Prostate gland (tissue), 2 donors: Measurements from ENCODE around the gene ACER2. TPM values are rescaled to one million over a fixed set of nuclear protein-coding genes. Genes with fewer than 3 reads are reported as not detected.
A peak's percentile ranks its signal among the peaks of the same experiment; 100 is the strongest.

Experiments
- DNase-seq: peaks from one replicate; pipeline ENCODE4 v3.0.0-alpha.2; 2019; ENCODE audit warnings: low spot score
- H3K27ac ChIP-seq, 2 donors: fragments of 200-600 bp; sonication (generic); 2 replicates each; pipeline ENCODE4 v1.5.1; 2017 to 2019
- H3K27me3 ChIP-seq: fragments of 200-600 bp; sonication (generic); replicated peaks from 2 replicates; pipeline ENCODE4 v1.5.1; 2019; ENCODE audit not compliant: insufficient read depth
- H3K36me3 ChIP-seq, 2 donors: fragments of 200-600 bp; sonication (generic); 1 replicate in 1 of 2; 2 replicates in 1 of 2; pipeline versions ENCODE4 v1.5.1 to v1.8.1; 2017 to 2019
- H3K4me1 ChIP-seq: fragments of 200-600 bp; sonication (generic); replicated peaks from 2 replicates; pipeline ENCODE4 v1.5.1; 2019
- H3K4me3 ChIP-seq, 2 donors: fragments of 200-600 bp; sonication (generic); 2 replicates each; pipeline ENCODE4 v1.5.1; 2017 to 2019
- H3K9me3 ChIP-seq: fragments of 200-600 bp; sonication (generic); 2 replicates; pipeline ENCODE4 v1.5.1; 2017
- CTCF ChIP-seq, 4 experiments: fragments of 200-600 bp in 2 of 4; fragments of 450-650 bp in 2 of 4; sonication (generic) in 2 of 4; IDR thresholded peaks; 1 replicate in 3 of 4; 2 replicates in 1 of 4; pipeline ENCODE4 v1.5.1; 2016 to 2019; ENCODE audit warnings: antibody characterized with exemption in 4 of 4, mild to moderate bottlenecking in 2 of 4, moderate library complexity in 2 of 4
- POLR2A ChIP-seq: fragments of 450-650 bp; IDR thresholded peaks from one replicate; pipeline ENCODE4 v1.6.1; 2016; ENCODE audit warnings: antibody characterized with exemption, mild to moderate bottlenecking
- POLR2AphosphoS5 ChIP-seq: sonication (generic); formaldehyde crosslinking; IDR thresholded peaks from one replicate; pipeline ENCODE4 v1.6.1; 2017; ENCODE audit warnings: antibody characterized with exemption
- WGBS: methylation state at CpG from one replicate; pipeline ENCODE4 v1.1.5; 2018; 5-methylcytosine and 5-hydroxymethylcytosine counted together
- intact Hi-C: fragments of 100-400 bp; cut with DNase I; formaldehyde crosslinking; loops from one replicate; pipeline ENCODE4 v1.14.2; 2022
- total RNA-seq, 2 donors: library from RNA; depleted of rRNA; stranded (reverse); fragments of >200 nt; gene quantifications; one replicate each; pipeline ENCODE4 v1.1.0, GENCODE V29; 2016

Gene ACER2
- total RNA-seq: 10 to 100 TPM; 11.1 to 14.0 TPM

- TF ChIP-seq POLR2A (peak; percentile 97), POLR2AphosphoS5 (peak; percentile 97), CTCF (IDR thresholded peaks at IDR 0.05) (peak in 1 of 4 experiments; percentile 20)
- peak within 1 kb of the TSS; percentile 86 to 89 for H3K4me3 ChIP-seq
- WGBS: 0% methylated on average over 48 of the region's 61 CpGs
- H3K36me3 ChIP-seq: no peaks in the 10 kb centered on the region
- no peaks in the 10 kb centered on the region for H3K9me3 ChIP-seq
- H3K4me1 ChIP-seq: peaks cover 4% of the 10 kb centered on the region
- peak; percentile 95 for DNase-seq
- H3K27me3 ChIP-seq: no peaks in the 10 kb centered on the region
- intact Hi-C loops: no loop called here
- H3K27ac ChIP-seq: peak within 1 kb of the TSS; percentile 87 to 92
Measured at GRCh38 chr9:19408693-19409400, at the start of gene ACER2. TSS of gene ACER2 (plus strand) at chr9:19409009. CDS start at chr9:19409085, 76 bp downstream.

DNA sequence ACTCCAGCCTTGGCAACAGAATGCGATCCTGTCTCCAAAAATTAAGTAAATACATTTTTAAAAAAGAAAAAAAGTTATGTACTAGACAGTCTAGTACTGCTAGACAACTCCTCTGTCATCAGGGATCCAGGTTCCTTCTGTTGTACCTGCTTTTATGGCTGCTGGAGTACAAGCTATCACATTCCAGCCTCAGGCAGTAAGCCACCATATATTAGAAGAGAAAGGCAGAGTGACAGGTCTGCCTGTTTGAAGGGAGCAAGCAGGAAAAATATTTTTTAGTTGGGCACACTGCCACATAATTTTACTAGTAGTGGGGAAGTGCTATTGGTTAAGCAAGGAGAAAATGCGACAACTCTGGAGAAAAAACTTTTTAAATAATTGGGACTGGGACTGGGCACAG is 39.7 kb upstream of the ACER2 start:
- H3K9me3 ChIP-seq: no peaks in the 10 kb centered on the region
- no peak overlapping the region for H3K27ac ChIP-seq
- intact Hi-C loops: no loop called here
- TF ChIP-seq CTCF (IDR thresholded peaks at IDR 0.05): no peak
- no peak for TF ChIP-seq POLR2A
- no peak for TF ChIP-seq POLR2AphosphoS5
- H3K27me3 ChIP-seq: no peaks in the 10 kb centered on the region
- WGBS: 73% methylated on average over 2 of the region's 2 CpGs
- H3K4me1 ChIP-seq: no peaks in the 10 kb centered on the region
- no peak overlapping the region for H3K4me3 ChIP-seq
- DNase-seq: no peak
- peaks cover 0 to 3% of the 10 kb centered on the region in 2 donors for H3K36me3 ChIP-seq

DNA sequence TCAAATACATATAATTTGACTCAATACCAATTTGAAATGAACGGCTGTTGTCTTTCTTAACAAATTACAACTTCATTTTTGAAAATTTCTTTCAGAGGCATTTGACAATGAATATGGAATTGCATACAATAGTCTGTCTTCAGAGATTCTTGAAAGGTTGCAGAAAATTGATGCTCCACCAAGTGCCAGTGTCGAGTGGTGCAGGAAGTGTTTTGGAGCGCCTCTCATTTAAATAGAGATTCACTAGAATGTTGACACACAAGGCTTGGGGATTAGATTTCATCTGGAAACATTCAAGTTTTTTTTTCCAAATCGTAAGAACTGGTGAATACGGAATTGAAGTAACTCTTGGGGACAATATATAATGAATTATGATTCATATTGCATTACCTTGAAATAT is 36.9 kb upstream of the ACER2 start:
- WGBS: 60% methylated on average over 5 of the region's 5 CpGs
- DNase-seq: no peak
- intact Hi-C loops: loop anchor here (10.0 kb wide), 1 partner anchor 247 kb away; the partner anchor contains the start of gene PLIN2
- H3K27me3 ChIP-seq: no peaks in the 10 kb centered on the region
- H3K9me3 ChIP-seq: no peaks in the 10 kb centered on the region
- no peak overlapping the region for H3K27ac ChIP-seq
- H3K4me1 ChIP-seq: no peaks in the 10 kb centered on the region
- H3K36me3 ChIP-seq: peaks cover 0 to 10% of the 10 kb centered on the region in 2 donors
- no peak overlapping the region for H3K4me3 ChIP-seq
- no peak for TF ChIP-seq POLR2AphosphoS5
- TF ChIP-seq CTCF (IDR thresholded peaks at IDR 0.05): no peak
- no peak for TF ChIP-seq POLR2A

DNA sequence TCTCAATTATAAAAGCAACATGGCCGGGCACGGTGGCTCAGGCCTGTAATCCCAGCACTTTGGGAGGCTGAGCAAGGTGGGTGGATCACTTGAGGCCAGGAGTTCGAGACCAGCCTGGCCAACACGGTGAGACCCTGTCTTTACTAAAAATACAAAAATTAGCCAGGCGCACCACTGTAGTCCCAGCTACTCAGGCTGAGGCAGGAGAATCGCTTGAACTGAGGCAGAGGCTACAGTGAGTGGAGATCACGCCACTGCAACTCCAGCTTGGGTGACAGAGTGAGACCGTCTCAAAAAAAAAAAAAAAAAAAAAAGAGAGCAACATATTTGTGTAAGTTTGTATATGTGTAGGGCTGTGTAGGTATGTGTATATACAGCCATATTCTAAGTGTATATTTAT is 36.2 kb upstream of the ACER2 start:
- intact Hi-C loops: loop anchor here (10.0 kb wide), 1 partner anchor 248 kb away; the partner anchor contains the start of gene PLIN2
- no peaks in the 10 kb centered on the region for H3K9me3 ChIP-seq
- no peaks in the 10 kb centered on the region for H3K27me3 ChIP-seq
- no peak overlapping the region for H3K27ac ChIP-seq
- no peak for DNase-seq
- WGBS: 96% methylated on average over 8 of the region's 8 CpGs
- TF ChIP-seq CTCF (IDR thresholded peaks at IDR 0.05) (no peak), POLR2A (no peak), POLR2AphosphoS5 (no peak)
- H3K4me1 ChIP-seq: no peaks in the 10 kb centered on the region
- peaks cover 0 to 10% of the 10 kb centered on the region in 2 donors for H3K36me3 ChIP-seq
- no peak overlapping the region for H3K4me3 ChIP-seq

DNA sequence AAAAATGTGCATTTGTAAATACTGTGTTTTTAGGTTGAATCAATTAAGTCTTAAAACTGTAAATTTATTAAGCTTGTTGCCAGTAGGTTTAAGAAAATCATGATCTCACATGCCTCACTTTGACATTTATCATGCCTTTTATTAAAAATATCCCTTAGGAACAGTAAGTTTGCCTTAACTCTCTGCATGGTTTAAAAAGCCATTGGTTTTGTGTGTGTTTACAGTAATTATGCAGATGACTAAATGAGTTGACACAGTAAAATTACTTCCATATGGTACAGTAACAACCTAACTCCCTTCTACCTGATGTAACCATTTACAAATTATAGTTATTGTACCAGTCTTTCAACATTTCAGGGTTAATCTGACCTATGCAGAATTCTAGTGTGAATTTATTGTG is 35.3 kb upstream of the ACER2 start:
- H3K27ac ChIP-seq: no peak overlapping the region
- no peak for TF ChIP-seq POLR2A
- H3K4me3 ChIP-seq: no peak overlapping the region
- H3K9me3 ChIP-seq: no peaks in the 10 kb centered on the region
- H3K27me3 ChIP-seq: no peaks in the 10 kb centered on the region
- intact Hi-C loops: loop anchor here (10.0 kb wide), 1 partner anchor 249 kb away; the partner anchor contains the start of gene PLIN2
- peaks cover 0 to 10% of the 10 kb centered on the region in 2 donors for H3K36me3 ChIP-seq
- DNase-seq: no peak
- H3K4me1 ChIP-seq: no peaks in the 10 kb centered on the region
